ENCODE results near the gene MCU.
"Not testable (repeated sequence)": the region's sequence is repeated elsewhere in the genome, so short reads cannot be mapped to it uniquely, and the experiment has no call there.

Gene MCU

DNA sequence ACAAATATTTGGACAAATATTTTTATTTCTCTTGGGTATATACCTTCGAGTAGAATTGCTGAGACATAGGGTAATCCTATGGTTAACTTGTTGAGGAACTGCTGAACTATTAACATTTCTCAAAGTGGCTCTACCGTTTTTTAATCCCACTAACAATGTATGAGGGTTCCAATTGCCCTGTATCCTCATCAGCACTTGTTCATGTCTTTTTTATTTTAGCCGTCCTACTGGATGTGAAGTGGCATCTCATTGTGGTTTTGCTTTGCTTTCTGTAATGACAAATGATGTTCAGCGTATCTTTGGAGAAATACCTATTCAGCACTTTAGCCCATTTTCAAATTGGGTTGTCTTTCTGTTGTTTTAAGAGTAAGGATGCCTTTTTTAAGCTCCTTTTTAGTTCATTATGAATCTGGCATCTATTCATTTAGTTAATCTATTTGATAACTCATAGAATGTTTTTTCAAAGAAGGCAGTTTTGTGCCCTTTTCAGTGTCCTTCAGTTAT, 40.0 kb downstream of the MCU start:
- DNase-seq (ENCODE audit: low read depth in 2 of 2) = no peak

- no peak for DNase-seq (ENCODE audit: low read depth in 2 of 2)
Observed at GRCh38 chr10:72732521-72732920, 40.6 kb downstream of the MCU start.

- no peak for DNase-seq (ENCODE audit: low read depth in 2 of 2)
Observed at GRCh38 chr10:72733989-72734388, 42.0 kb downstream of the MCU start.

DNA sequence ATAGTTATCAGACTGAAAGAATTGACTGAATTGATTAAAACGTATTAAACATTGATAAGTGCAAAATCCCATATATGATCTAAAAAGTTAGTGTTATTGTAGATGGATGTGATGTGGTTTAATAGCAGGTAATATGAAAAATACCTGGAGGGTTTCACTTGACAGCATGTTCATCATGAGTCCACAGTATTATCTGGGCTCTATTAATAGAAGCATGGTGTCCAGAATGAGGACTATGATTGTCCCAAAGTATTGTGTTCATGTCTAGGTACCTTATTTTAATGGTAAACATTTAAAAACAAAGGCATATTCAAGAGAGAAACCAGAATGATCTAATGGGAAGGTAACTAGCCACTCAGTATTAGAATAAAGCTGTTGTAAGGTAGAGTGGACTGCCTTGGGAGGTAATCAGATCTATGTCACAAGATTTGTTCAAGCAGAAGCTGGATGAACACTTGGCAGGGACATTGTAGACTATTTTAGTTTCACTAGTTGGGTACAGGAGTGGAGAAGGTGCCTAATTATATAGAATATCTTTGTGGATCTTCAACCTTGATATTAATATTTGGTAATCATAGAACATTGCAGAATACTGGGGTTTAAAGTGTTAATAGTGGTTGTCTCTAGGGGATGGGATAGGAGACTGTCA, 43.5 kb downstream of the MCU start:
- DNase-seq (ENCODE audit: low read depth in 2 of 2) = no peak

DNA sequence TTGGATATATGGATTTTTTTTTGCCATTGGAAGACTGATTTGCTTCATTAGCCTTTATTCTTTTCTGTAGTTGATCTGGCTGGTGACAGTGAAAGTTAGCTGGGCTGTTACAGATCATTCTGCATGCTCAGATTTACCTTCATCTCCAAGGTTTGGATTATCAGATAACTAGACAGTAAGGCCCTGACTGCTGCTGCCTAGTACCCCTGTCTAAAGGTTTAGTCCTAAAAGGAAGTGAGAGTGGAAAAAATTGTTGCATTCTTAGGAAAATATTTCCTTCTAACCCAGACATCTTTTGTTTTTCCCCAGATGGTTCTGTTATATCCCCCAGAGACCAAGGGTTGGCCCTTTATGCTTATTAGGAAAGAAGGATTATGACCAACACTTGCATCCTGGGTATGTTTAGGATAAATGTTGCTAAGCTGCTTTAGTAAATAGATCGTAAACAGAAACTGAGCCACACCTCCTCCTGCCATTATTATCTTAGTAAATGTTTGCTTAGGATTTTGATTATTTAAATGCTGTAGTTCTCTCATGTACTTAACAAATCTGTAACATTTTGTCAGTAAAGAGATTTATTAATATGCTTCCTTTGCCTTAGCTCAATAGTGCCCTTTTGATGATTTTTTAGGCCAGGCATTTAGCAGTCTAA, 44.4 kb downstream of the MCU start:
- DNase-seq (ENCODE audit: low read depth in 2 of 2) = no peak

DNA sequence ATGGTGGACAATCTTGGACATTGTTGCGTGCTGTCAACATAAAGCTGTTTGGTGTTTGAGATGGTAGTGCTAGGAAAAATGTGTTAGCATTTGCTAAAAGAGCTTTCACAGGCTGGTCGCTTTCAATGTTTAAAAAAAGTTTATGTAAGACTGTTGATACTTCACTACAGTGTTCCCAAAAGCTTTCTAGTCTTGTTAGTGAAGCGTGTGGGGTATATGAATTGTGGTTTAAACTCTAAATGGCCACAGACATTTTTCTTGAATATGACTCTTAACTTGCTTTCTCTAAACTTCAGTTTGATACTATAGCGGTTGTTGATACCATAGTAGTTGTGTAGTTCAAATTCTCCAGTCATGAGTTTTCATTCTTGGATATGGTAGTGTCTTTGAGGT, 44.9 kb downstream of the MCU start:
- DNase-seq (ENCODE audit: low read depth in 2 of 2) = no peak

DNA sequence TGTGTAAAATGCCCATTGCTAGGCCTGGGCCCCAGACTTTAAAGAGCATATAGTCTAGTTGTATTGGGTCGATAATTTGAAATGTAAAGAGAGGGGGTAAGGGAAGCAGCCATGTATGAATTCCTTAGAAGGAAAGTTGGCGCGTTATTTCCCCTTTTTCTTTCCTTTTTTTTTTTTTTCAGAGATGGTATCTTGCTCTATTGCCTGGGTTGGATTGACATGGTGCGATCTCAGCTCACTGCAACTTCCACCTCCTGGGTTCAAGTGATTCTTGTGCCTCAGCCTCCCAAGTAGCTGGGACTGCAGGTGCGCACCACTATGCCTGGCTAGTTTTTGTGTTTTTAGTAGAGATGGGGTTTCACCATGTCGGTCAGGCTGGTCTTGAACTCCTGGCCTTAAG, 45.4 kb downstream of the MCU start:
- DNase-seq (ENCODE audit: low read depth in 2 of 2) = not testable (repeated sequence)

GRCh38 chr10:72738486-72738885, 46.5 kb downstream of the MCU start:
- DNase-seq (ENCODE audit: low read depth in 2 of 2) = no peak

DNA sequence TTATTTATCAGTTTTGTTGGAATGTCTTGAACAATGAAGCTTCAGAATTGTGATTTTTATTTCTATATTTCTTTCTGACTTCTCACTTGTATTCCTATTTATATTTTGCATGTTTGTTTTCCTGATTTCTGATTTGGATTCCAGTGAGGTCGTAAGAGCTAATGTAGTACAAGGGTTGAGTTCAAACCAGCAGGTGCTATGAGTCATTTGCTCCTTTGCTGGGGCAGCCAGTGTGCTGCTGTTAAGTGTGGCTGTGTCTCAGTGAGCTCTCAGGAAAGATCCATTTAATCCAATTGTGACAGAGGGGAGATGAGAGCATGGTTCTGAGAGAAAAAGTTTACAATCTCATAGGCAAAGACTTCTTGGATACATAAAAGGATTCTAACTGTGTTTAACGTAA, 48.6 kb downstream of the MCU start:
- no peak for DNase-seq (ENCODE audit: low read depth in 2 of 2)

DNA sequence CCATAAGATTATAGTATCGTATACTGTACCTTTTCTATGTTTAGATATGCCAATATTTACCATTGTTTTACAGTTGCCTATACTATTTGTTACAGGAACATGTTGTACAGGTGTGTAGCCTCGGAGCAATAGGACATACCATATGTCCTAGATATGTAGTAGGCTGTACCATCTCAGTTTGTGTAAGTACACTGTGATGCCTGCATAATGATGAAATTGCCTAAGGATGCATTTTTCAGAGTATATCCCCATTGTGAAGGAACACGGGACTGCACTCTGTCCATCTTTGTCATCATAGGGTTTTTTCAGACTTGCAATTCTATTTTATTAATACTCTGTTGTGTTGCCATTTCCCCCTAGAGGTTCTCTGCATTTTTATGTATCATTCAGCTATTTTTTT, 50.1 kb downstream of the MCU start:
- no peak for DNase-seq (ENCODE audit: low read depth in 2 of 2)

DNA sequence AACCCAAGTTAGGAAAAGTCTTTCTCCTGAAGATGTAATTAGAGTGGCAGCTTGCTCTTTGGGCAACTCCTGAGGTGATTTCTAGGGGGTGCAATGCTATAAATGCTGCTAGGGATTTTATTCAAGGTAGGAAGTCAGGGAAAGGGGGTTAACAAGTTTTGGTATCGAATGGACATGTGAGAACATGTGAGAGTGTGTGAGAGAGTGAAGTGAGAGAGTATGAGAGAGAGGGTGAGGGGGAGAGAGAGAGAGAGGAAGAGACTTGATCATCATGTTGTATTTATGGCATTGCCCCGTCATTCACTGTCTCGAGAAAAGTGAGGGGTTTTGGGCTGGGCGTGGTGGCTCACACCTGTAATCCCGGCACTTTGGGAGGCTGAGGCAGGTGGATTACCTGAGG, 50.9 kb downstream of the MCU start:
- DNase-seq (ENCODE audit: low read depth in 2 of 2) = no peak

- no peak for DNase-seq (ENCODE audit: low read depth in 2 of 2)
Observed at GRCh38 chr10:72744566-72744965, 52.6 kb downstream of the MCU start.

DNA sequence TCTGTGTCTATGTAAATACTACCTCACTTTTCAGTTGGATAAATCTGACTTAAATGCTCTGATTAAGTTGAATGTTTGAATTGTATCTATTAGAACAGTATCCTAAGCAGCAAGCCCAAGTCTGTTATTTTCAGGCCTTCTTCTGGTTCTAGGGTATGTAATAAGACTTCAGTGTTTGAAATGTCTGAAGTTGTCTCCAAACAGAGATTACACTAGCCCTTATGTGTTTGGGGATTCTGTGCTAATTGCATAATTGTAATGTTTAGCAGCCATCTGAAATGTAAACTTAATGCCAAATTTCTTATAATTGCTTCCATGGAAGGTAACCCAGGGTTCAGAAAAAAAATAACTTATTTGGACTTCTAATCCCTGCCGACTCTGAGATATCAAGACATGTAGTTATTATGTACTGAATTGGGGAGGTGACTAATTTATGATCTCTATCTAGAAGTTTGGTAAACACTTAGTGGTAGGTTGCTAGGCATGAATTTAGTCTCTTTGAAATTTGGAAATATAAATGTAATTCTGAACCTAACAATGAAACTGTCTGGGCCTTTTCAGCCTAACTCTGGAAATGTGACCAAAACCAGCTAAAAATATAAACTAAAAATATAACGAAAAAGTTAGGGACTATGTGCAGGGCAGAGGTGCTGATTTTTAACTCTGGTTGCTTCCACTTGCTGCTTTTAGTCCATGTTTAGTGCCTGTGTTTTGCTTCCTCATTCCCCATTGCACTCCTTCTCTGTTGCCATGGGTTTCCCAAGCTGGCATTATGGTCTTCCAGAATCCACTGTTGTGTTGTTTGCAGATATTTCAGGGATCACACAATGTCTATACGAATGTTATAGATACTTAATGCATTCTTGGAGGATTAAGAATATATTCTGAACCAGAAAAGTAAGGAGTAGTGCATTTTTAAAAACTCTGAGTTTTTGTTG, 54.8 kb downstream of the MCU start:
- no peak for DNase-seq (ENCODE audit: low read depth in 2 of 2)

DNA sequence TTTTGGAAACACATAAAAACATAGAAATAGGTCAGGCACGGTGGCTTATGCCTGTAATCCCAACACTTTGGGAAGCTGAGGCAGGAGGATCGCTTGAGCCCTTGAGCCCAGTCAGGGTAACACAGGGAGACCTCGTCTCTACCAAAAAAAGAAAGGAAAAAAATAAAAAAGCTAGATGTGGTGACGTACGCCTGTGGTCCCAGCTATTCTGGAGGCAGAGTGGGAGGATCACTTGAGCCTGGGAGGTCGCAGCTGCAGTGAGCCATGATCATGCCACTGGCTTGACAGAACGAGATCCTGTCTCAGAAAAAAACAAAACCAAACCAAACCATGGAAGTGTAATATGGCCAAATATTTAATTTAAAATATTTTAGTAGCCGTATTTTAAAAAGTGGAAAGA, 55.6 kb downstream of the MCU start:
- no peak for DNase-seq (ENCODE audit: low read depth in 2 of 2)

GRCh38 chr10:72753760-72754231, 61.9 kb downstream of the MCU start:
- DNase-seq (ENCODE audit: low read depth in 2 of 2) = no peak

GRCh38 chr10:72754275-72755032, 62.5 kb downstream of the MCU start:
- no peak for DNase-seq (ENCODE audit: low read depth in 2 of 2)

DNA sequence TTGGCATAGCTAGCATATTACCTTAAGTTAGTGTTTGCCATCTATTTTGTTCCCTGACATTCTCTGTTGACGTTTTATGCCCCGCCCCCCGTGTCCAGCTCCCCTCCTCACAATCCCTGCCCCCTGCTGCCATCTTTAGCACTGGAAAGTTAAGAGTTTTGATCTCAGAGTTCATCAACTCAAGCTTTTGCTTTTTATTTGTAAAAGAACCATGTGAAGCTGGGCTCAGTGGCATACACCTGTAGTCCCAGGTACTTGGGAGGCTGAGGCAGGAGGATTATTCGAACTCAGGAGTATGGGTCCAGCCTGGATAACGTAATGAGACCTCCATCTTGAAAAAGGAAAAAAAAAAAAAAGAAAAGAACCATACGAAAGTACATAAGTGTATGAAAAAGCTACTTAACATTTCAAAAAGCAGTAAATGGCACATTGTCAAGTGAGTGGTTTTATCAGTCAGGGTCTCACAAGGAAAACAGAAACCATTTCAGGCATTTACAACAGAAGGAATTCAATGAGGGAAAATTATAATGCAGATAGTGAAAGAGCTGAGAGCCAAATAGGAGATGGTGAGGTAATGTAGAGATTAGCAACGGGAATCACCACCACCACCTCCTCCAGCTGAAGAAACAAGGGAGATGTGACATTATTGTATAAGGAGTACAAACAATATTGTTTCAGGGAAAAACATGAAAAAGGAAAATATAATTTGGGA, 64.9 kb downstream of the MCU start:
- DNase-seq (ENCODE audit: low read depth in 2 of 2) = no peak

- no peak for DNase-seq (ENCODE audit: low read depth in 2 of 2)
Observed at GRCh38 chr10:72757732-72758131, 65.8 kb downstream of the MCU start.

DNA sequence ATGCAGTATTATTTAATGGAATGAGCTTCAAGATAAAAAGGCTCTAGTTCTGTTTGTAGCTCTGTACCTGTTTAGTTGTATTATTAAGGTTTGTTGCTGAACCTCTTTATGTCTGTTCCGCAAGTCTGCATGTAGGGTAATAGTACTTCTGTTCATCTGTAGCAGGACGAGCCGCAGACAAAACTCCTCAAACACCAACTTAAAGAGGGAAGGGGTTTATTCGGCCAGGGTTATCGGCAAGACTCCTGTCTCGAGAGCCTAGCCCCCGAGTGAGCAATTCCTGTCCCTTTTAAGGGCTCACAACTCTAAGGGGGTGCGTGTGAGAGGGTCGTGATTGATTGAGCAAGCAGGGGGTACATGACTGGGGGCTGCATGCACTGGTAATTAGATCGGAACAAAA, 67.0 kb downstream of the MCU start:
- not testable (repeated sequence) for DNase-seq (ENCODE audit: low read depth in 2 of 2)

GRCh38 chr10:72759584-72759983, 67.6 kb downstream of the MCU start:
- DNase-seq (ENCODE audit: low read depth in 2 of 2) = no peak

DNA sequence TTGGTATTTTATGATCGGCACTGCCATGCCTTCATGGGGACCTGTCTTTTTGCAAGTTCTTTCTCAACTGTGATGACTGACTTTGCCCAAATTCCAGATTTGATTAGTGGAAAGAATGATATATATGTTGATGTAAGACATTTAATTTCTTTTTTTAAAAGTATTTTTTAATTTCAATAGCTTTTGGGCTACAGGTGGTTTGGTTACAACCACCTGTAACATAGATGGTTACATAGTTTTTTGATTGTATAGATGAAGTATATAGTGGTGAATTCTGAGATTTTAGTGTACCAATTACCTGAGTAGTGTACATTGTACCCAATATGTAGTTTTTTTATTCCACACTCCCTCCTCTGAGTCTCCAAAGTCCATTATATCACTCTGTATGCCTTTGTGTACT, 69.6 kb downstream of the MCU start:
- DNase-seq (ENCODE audit: low read depth in 2 of 2) = no peak
